H9 (cell line): ENCODE results near the gene TRMT1. TPM values are rescaled to one million over a fixed set of nuclear protein-coding genes. Genes with fewer than 3 reads are reported as not detected.
A peak's percentile ranks its signal among the peaks of the same experiment; 100 is the strongest.

Experiments
- DNase-seq: peaks from one replicate; pipeline ENCODE4 v3.0.0-alpha.2; 2017
- H2AFZ ChIP-seq: one replicate; pipeline ENCODE4 v1.6.1; 2013; ENCODE audit warnings: mild to moderate bottlenecking, low read length, control low read depth, moderate library complexity
- H2AK5ac ChIP-seq: 2 replicates; pipeline ENCODE4 v1.6.1; 2013; ENCODE audit warnings: low read length, control low read depth, mixed read lengths; ENCODE audit not compliant: insufficient read length
- H2BK120ac ChIP-seq: one replicate; pipeline ENCODE4 v1.6.1; 2013; ENCODE audit warnings: low read depth, mild to moderate bottlenecking, low read length, control low read depth, inconsistent platforms; ENCODE audit not compliant: poor library complexity, severe bottlenecking
- H2BK12ac ChIP-seq: 2 replicates; pipeline ENCODE4 v1.6.1; 2013; ENCODE audit warnings: low read length, control low read depth, mixed read lengths, low read depth; ENCODE audit not compliant: insufficient read length
- H2BK15ac ChIP-seq: 2 replicates; pipeline ENCODE4 v1.6.1; 2013; ENCODE audit warnings: low read depth, low read length, control low read depth
- H2BK20ac ChIP-seq: one replicate; pipeline ENCODE4 v1.6.1; 2013; ENCODE audit warnings: low read depth, mild to moderate bottlenecking, low read length, control low read depth, inconsistent platforms; ENCODE audit not compliant: poor library complexity, severe bottlenecking
- H2BK5ac ChIP-seq: 2 replicates; pipeline ENCODE4 v1.6.1; 2013; ENCODE audit warnings: low read length, control low read depth, mixed read lengths; ENCODE audit not compliant: insufficient read length
- H3K14ac ChIP-seq: 2 replicates; pipeline ENCODE4 v1.6.1; 2013; ENCODE audit warnings: low read length, control low read depth; ENCODE audit not compliant: insufficient read depth
- H3K18ac ChIP-seq: 2 replicates; pipeline ENCODE4 v1.6.1; 2013; ENCODE audit warnings: low read depth, mild to moderate bottlenecking, mixed read lengths, low read length, control low read depth; ENCODE audit not compliant: insufficient read length
- H3K23ac ChIP-seq: 2 replicates; pipeline ENCODE4 v1.6.1; 2013; ENCODE audit warnings: low read length, control low read depth, mixed read lengths, low read depth; ENCODE audit not compliant: insufficient read length
- H3K23me2 ChIP-seq: 2 replicates; pipeline ENCODE4 v1.6.1; 2013; ENCODE audit warnings: low read depth, mild to moderate bottlenecking, mixed read lengths, low read length, control low read depth; ENCODE audit not compliant: insufficient read length, poor library complexity, severe bottlenecking
- H3K27ac ChIP-seq: 2 replicates; pipeline ENCODE4 v1.5.1; 2013; ENCODE audit warnings: low read length, control low read depth, mixed read lengths, low read depth; ENCODE audit not compliant: insufficient read length
- H3K27me3 ChIP-seq: 2 replicates; pipeline ENCODE4 v1.6.1; 2013; ENCODE audit warnings: low read length, control low read depth, inconsistent platforms; ENCODE audit not compliant: insufficient read depth
- H3K4ac ChIP-seq: 2 replicates; pipeline ENCODE4 v1.6.1; 2013; ENCODE audit warnings: low read depth, mild to moderate bottlenecking, control low read depth, inconsistent platforms, low read length, moderate library complexity
- H3K4me1 ChIP-seq: 2 replicates; pipeline ENCODE4 v1.6.1; 2013; ENCODE audit warnings: low read length, control low read depth, inconsistent platforms; ENCODE audit not compliant: insufficient read depth
- H3K4me2 ChIP-seq: 2 replicates; pipeline ENCODE4 v1.6.1; 2013; ENCODE audit warnings: low read length, control low read depth, mixed read lengths; ENCODE audit not compliant: insufficient read length, insufficient read depth
- H3K56ac ChIP-seq: 2 replicates; pipeline ENCODE4 v1.6.1; 2013; ENCODE audit warnings: low read depth, mild to moderate bottlenecking, mixed read lengths, low read length, control low read depth; ENCODE audit not compliant: insufficient read length
- H3K79me1 ChIP-seq: 2 replicates; pipeline ENCODE4 v1.6.1; 2013; ENCODE audit warnings: low read depth, mild to moderate bottlenecking, moderate library complexity, low read length, control low read depth, inconsistent platforms; ENCODE audit not compliant: insufficient read depth, poor library complexity, severe bottlenecking
- H3K79me2 ChIP-seq: 2 replicates; pipeline ENCODE4 v1.6.1; 2013; ENCODE audit warnings: low read length, control low read depth, inconsistent platforms; ENCODE audit not compliant: insufficient read depth
- H3K9ac ChIP-seq: 2 replicates; pipeline ENCODE4 v1.6.1; 2013; ENCODE audit warnings: low read length, control low read depth, mixed read lengths; ENCODE audit not compliant: insufficient read length; ENCODE audit errors: extremely low read depth
- H3K9me3 ChIP-seq: one replicate; pipeline ENCODE4 v1.6.1; 2013; ENCODE audit warnings: low read depth, low read length, inconsistent platforms; ENCODE audit not compliant: control insufficient read depth
- H3T11ph ChIP-seq: one replicate; pipeline ENCODE4 v1.6.1; 2013; ENCODE audit warnings: mild to moderate bottlenecking, low read length, control low read depth, inconsistent platforms
- H4K20me1 ChIP-seq: one replicate; pipeline ENCODE4 v1.6.1; 2013; ENCODE audit not compliant: control insufficient read depth, insufficient read length, insufficient read depth
- H4K5ac ChIP-seq: 2 replicates; pipeline ENCODE4 v1.6.1; 2013; ENCODE audit warnings: low read depth, mild to moderate bottlenecking, mixed read lengths, low read length, control low read depth; ENCODE audit not compliant: insufficient read length
- H4K8ac ChIP-seq: replicated peaks from 2 replicates; pipeline ENCODE4 v1.6.1; 2013; ENCODE audit warnings: low read length, control low read depth, mixed read lengths, low read depth; ENCODE audit not compliant: insufficient read length
- H4K91ac ChIP-seq: 2 replicates; pipeline ENCODE4 v1.6.1; 2013; ENCODE audit warnings: low read depth, mild to moderate bottlenecking, moderate library complexity, mixed read lengths, low read length, control low read depth; ENCODE audit not compliant: insufficient read length
- H3K27ac Mint-ChIP-seq, 3 experiments: 2 replicates in 2 of 3; 3 replicates in 1 of 3; pipeline ENCODE4 v1.8.0; 2020 to 2021; ENCODE audit warnings: mixed read lengths in 3 of 3, mild to moderate bottlenecking in 1 of 3, moderate library complexity in 1 of 3
- H3K27me3 Mint-ChIP-seq: 2 replicates; pipeline ENCODE4 v1.8.0; 2021; ENCODE audit warnings: low read depth, mild to moderate bottlenecking, moderate library complexity, mixed read lengths
- H3K36me3 Mint-ChIP-seq, 3 experiments: 2 replicates in 2 of 3; 3 replicates in 1 of 3; pipeline ENCODE4 v1.8.0; 2020 to 2021; ENCODE audit warnings: low read depth in 3 of 3, mixed read lengths in 3 of 3; ENCODE audit not compliant: insufficient read depth in 1 of 3
- H3K4me1 Mint-ChIP-seq, 2 experiments: 2 replicates each; pipeline ENCODE4 v1.8.0; 2020; ENCODE audit warnings: mixed read lengths in 2 of 2
- H3K4me3 Mint-ChIP-seq, 2 experiments: 2 replicates in 1 of 2; 3 replicates in 1 of 2; pipeline ENCODE4 v1.8.0; 2020 to 2021; ENCODE audit warnings: mild to moderate bottlenecking in 2 of 2, mixed read lengths in 2 of 2, moderate library complexity in 1 of 2
- H3K9me3 Mint-ChIP-seq, 2 experiments: 2 replicates in 1 of 2; 3 replicates in 1 of 2; pipeline ENCODE4 v1.8.0; 2020; ENCODE audit warnings: mild to moderate bottlenecking in 2 of 2, mixed read lengths in 2 of 2, moderate library complexity in 1 of 2
- CTCF ChIP-seq: fragments of 200-600 bp; sonication (generic); conservative IDR thresholded peaks from 3 replicates; pipeline ENCODE4 v1.8.0; 2021; ENCODE audit warnings: antibody characterized with exemption, mild to moderate bottlenecking
- WGBS: extraction: QIAGEN DNeasy Blood & Tissue Kit; methylation state at CpG from one replicate; pipeline ENCODE4 v1.1.7; 2013; ENCODE audit warnings: missing lambda C conversion rate, low lambda C conversion rate, mixed read lengths; ENCODE audit not compliant: insufficient read length; ENCODE audit errors: extremely low coverage; 5-methylcytosine and 5-hydroxymethylcytosine counted together
- total RNA-seq: library from RNA; stranded (reverse); gene quantifications from 2 replicates; pipeline ENCODE4 v1.2.1, GENCODE V29; 2021

The TRMT1 gene
- total RNA-seq, 1 experiment from 2014 or later: 95.7 TPM

GRCh38 chr19:13094106-13094504, 22.4 kb downstream of the TRMT1 start:
- 0 out of 2 replicates have a peak, but pooled peaks cover 2% of the 10 kb centered on the region for H3K4me1 ChIP-seq
- H3K27me3 ChIP-seq: peaks cover 25% of the 10 kb centered on the region; the same call in 1 of the 2 replicates
- peaks cover 12% of the 10 kb centered on the region for H3K23me2 ChIP-seq
- H3K9ac ChIP-seq: no peak overlapping the region
- peak overlapping the region in 1 of 2 experiments; percentile 68; a peak in 1 of 5 replicates for H3K4me3 Mint-ChIP-seq
- H4K8ac ChIP-seq: no peak overlapping the region
- H3T11ph ChIP-seq: no peak overlapping the region
- DNase-seq: no peak
- no peak overlapping the region for H3K14ac ChIP-seq
- no peak overlapping the region for H2BK20ac ChIP-seq
- H4K20me1 ChIP-seq: no peaks in the 10 kb centered on the region
- no peak overlapping the region for H3K56ac ChIP-seq
- H2BK15ac ChIP-seq: no peak overlapping the region
- no peak overlapping the region for H3K4me2 ChIP-seq
- H3K79me2 ChIP-seq: no peaks in the 10 kb centered on the region
- no peaks in the 10 kb centered on the region for H3K9me3 ChIP-seq
- no peaks in the 10 kb centered on the region; a peak in 1 of 7 replicates for H3K36me3 Mint-ChIP-seq
- H2BK5ac ChIP-seq: no peak overlapping the region
- no peak overlapping the region for H2AK5ac ChIP-seq
- no peak overlapping the region for H4K5ac ChIP-seq
- peaks cover 0 to 6% of the 10 kb centered on the region in 2 experiments; a peak in 1 of 5 replicates for H3K9me3 Mint-ChIP-seq
- no peak overlapping the region for H3K27ac Mint-ChIP-seq
- H3K79me1 ChIP-seq: no peaks in the 10 kb centered on the region
- peaks cover 77% of the 10 kb centered on the region for H3K27me3 Mint-ChIP-seq
- H3K27ac ChIP-seq: no peak overlapping the region
- H3K4ac ChIP-seq: no peak overlapping the region
- H3K23ac ChIP-seq: no peak overlapping the region
- H2BK12ac ChIP-seq: no peak overlapping the region
- H3K18ac ChIP-seq: no peak overlapping the region
- whole genome bisulfite sequencing: no CpG with 5 or more reads among the region's 5 CpGs
- no peak overlapping the region for H4K91ac ChIP-seq
- no peak overlapping the region for H2AFZ ChIP-seq
- H2BK120ac ChIP-seq: no peak overlapping the region
- no peak for TF ChIP-seq CTCF
- H3K4me1 Mint-ChIP-seq: peaks cover 35 to 48% of the 10 kb centered on the region in 2 experiments
